Lower lobe of right lung (tissue), 2 donors: ENCODE measurements around the gene LMO2. TPM values are rescaled to one million over a fixed set of nuclear protein-coding genes. Genes with fewer than 3 reads are reported as not detected.

Experiments used
- ATAC-seq, 2 donors: fragments of 200-7000 bp; cut with Tn5 transposase; one replicate each; pipeline ENCODE4 v1.9.1; 2020 to 2022; ENCODE audit warnings: mild to moderate bottlenecking in 2 of 2, moderate library complexity in 2 of 2
- DNase-seq: peaks from one replicate; pipeline ENCODE4 v3.0.0-alpha.2; 2020
- H3K27ac ChIP-seq: fragments of 200-600 bp; one replicate; pipeline ENCODE4 v1.8.0; 2022
- H3K27me3 ChIP-seq: fragments of 200-600 bp; one replicate; pipeline ENCODE4 v1.8.0; 2022; ENCODE audit warnings: low read depth
- H3K36me3 ChIP-seq: fragments of 200-600 bp; one replicate; pipeline ENCODE4 v1.8.0; 2022; ENCODE audit warnings: mild to moderate bottlenecking
- H3K4me1 ChIP-seq: fragments of 200-600 bp; one replicate; pipeline ENCODE4 v1.8.0; 2022
- H3K4me3 ChIP-seq: fragments of 200-600 bp; one replicate; pipeline ENCODE4 v1.8.0; 2022; ENCODE audit warnings: mild to moderate bottlenecking
- H3K9me3 ChIP-seq: fragments of 200-600 bp; one replicate; pipeline ENCODE4 v1.8.0; 2022
- CTCF ChIP-seq: fragments of 200-600 bp; IDR thresholded peaks from one replicate; pipeline ENCODE4 v1.8.0; 2022; ENCODE audit warnings: antibody characterized with exemption, mild to moderate bottlenecking
- intact Hi-C: fragments of 100-400 bp; cut with DNase I; formaldehyde crosslinking; loops from one replicate; pipeline ENCODE4 v1.11.0; 2022
- total RNA-seq: library from RNA; stranded (reverse); fragmentation: NEBNext Ultra II Directional; extraction: Animal tissue kit (Norgen Biotek cat#: 25700); gene quantifications from one replicate; pipeline ENCODE4 v1.2.1, GENCODE V29; 2021
- donor health status: DM: no; HTN: yes; CAD: no; lungs with severe emphysema.

Gene LMO2
- total RNA-seq, 1 donor from 2014 or later, result 56.4 TPM

GRCh38 chr11:33869481-33870422 is 22.1 kb downstream of the LMO2 start:
- Histone ChIP-seq H3K9me3 (no peaks in the 10 kb centered on the region), H3K4me3 (peak overlapping the region; percentile 62), H3K27me3 (peaks cover 10% of the 10 kb centered on the region), H3K36me3 (no peaks in the 10 kb centered on the region), H3K4me1 (peaks cover 31% of the 10 kb centered on the region), H3K27ac (peak overlapping the region; percentile 87)
- DNase-seq, result peak; percentile 73
- TF ChIP-seq CTCF, result no peak
- peak; percentile 82 to 84 for ATAC-seq
- intact Hi-C loops, result no loop called here

GRCh38 chr11:33868647-33869461 is 23.0 kb downstream of the LMO2 start:
- Histone ChIP-seq H3K36me3 (no peaks in the 10 kb centered on the region), H3K27ac (peak overlapping the region; percentile 87), H3K9me3 (no peaks in the 10 kb centered on the region), H3K27me3 (peaks cover 10% of the 10 kb centered on the region), H3K4me3 (peak overlapping the region; percentile 62), H3K4me1 (peaks cover 30% of the 10 kb centered on the region)
- ATAC-seq, result peak; percentile 15 to 34
- DNase-seq, result no peak
- TF ChIP-seq CTCF, result no peak
- intact Hi-C loops, result no loop called here

GRCh38 chr11:33867996-33868646 is 23.8 kb downstream of the LMO2 start:
- Histone ChIP-seq H3K36me3 (peaks cover 3% of the 10 kb centered on the region), H3K4me1 (peaks cover 22% of the 10 kb centered on the region), H3K27me3 (peaks cover 10% of the 10 kb centered on the region), H3K9me3 (no peaks in the 10 kb centered on the region), H3K27ac (peak overlapping the region; percentile 87), H3K4me3 (peak overlapping the region; percentile 62)
- no peak for ATAC-seq
- intact Hi-C loops, result no loop called here
- no peak for TF ChIP-seq CTCF
- no peak for DNase-seq

- Histone ChIP-seq H3K27me3 (peaks cover 10% of the 10 kb centered on the region), H3K9me3 (no peaks in the 10 kb centered on the region), H3K4me3 (peak overlapping the region; percentile 62), H3K36me3 (peaks cover 8% of the 10 kb centered on the region), H3K4me1 (peaks cover 23% of the 10 kb centered on the region), H3K27ac (no peak overlapping the region)
- DNase-seq (no peak), ATAC-seq (no peak)
- TF ChIP-seq CTCF, result no peak
- intact Hi-C loops, result no loop called here
These were observed 24.3 kb downstream of the LMO2 start for GRCh38 chr11:33867561-33867960.

GRCh38 chr11:33866936-33867335 is 24.9 kb downstream of the LMO2 start:
- no peak overlapping the region for H3K27ac ChIP-seq
- peaks cover 8% of the 10 kb centered on the region for H3K36me3 ChIP-seq
- peaks cover 8% of the 10 kb centered on the region for H3K27me3 ChIP-seq
- H3K4me1 ChIP-seq, result peaks cover 29% of the 10 kb centered on the region
- intact Hi-C loops, result no loop called here
- no peak for DNase-seq
- TF ChIP-seq CTCF, result no peak
- no peaks in the 10 kb centered on the region for H3K9me3 ChIP-seq
- no peak for ATAC-seq
- H3K4me3 ChIP-seq, result peak overlapping the region; percentile 62
